C4-2B (cell line): ENCODE measurements around the gene SP8.

Experiments used
- ZFX ChIP-seq: fragments of 450-650 bp; IDR thresholded peaks from 2 replicates; pipeline ENCODE4 v1.6.1; 2017
- TF ChIP-seq, protein P1 (sequence below): fragments of 450-650 bp; conservative IDR thresholded peaks from 2 replicates; pipeline ENCODE4 v1.5.1; 2017; ENCODE audit warnings: mild to moderate bottlenecking

DNA sequence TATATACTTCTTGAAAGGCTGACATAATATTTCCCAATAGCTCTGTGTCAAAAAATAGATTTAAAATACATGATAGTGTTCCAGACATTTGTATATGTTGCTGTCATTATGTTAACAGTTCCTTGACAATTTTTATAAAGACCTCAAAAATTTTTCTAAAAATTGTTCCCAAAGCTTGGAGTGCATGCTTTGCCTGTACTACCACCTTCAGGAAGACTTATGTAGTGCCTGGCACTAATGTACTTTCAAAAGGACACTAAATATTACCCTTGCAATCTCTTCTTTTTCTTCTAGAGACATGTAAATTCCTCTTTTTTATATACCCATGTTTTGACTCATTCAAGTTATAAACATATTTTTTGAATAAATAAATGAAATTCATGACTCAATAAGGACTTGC lies 48.0 kb upstream of the SP8 start:
- TF ChIP-seq, protein P1, sequence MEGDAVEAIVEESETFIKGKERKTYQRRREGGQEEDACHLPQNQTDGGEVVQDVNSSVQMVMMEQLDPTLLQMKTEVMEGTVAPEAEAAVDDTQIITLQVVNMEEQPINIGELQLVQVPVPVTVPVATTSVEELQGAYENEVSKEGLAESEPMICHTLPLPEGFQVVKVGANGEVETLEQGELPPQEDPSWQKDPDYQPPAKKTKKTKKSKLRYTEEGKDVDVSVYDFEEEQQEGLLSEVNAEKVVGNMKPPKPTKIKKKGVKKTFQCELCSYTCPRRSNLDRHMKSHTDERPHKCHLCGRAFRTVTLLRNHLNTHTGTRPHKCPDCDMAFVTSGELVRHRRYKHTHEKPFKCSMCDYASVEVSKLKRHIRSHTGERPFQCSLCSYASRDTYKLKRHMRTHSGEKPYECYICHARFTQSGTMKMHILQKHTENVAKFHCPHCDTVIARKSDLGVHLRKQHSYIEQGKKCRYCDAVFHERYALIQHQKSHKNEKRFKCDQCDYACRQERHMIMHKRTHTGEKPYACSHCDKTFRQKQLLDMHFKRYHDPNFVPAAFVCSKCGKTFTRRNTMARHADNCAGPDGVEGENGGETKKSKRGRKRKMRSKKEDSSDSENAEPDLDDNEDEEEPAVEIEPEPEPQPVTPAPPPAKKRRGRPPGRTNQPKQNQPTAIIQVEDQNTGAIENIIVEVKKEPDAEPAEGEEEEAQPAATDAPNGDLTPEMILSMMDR, result peak; percentile 53
- TF ChIP-seq ZFX, result no peak
